Neural cell (in vitro differentiated cells): ENCODE data around the gene IMPA2. TPM values are rescaled to one million over a fixed set of nuclear protein-coding genes. Genes with fewer than 3 reads are reported as not detected.
"Not testable (repeated sequence)": the region's sequence is repeated elsewhere in the genome, so short reads cannot be mapped to it uniquely, and the experiment has no call there.

Experiments used
- H2AFZ ChIP-seq: fragments of 200-600, 300-800 bp; sonication (generic), shearing (Covaris generic); 2 replicates; pipeline ENCODE4 v1.6.0; 2014; ENCODE audit warnings: low read depth, mild to moderate bottlenecking, antibody characterized with exemption, low read length, moderate library complexity
- H3F3A ChIP-seq: fragments of 200-600 bp; shearing (Covaris generic); 2 replicates; pipeline ENCODE4 v1.6.1; 2016; ENCODE audit warnings: mild to moderate bottlenecking, moderate library complexity, mixed read lengths, antibody characterized with exemption, low read length; ENCODE audit not compliant: insufficient read depth, poor library complexity, severe bottlenecking
- H3K27ac ChIP-seq: fragments of 200-600, 300-800 bp; sonication (generic), shearing (Covaris generic); 2 replicates; pipeline ENCODE4 v1.5.1; 2014; ENCODE audit warnings: mild to moderate bottlenecking, low read length, moderate library complexity
- H3K27me3 ChIP-seq: fragments of 300-800, 200-600 bp; sonication (generic), shearing (Covaris generic); 2 replicates; pipeline ENCODE4 v1.6.0; 2014; ENCODE audit warnings: mild to moderate bottlenecking, low read depth, low read length, moderate library complexity; ENCODE audit not compliant: insufficient read depth
- H3K36me3 ChIP-seq: fragments of 300-800, 200-600 bp; sonication (generic), shearing (Covaris generic); 2 replicates; pipeline ENCODE4 v1.5.1; 2014; ENCODE audit warnings: mild to moderate bottlenecking, antibody characterized with exemption, low read length, moderate library complexity; ENCODE audit not compliant: insufficient read depth
- H3K4me2 ChIP-seq: fragments of 300-800, 200-600 bp; sonication (generic), shearing (Covaris generic); 2 replicates; pipeline ENCODE4 v1.6.0; 2014; ENCODE audit warnings: mild to moderate bottlenecking, low read length
- H3K4me3 ChIP-seq: fragments of 300-800, 200-600 bp; sonication (generic), shearing (Covaris generic); 2 replicates; pipeline ENCODE4 v1.5.1; 2014; ENCODE audit warnings: mild to moderate bottlenecking, low read length, moderate library complexity
- H3K79me2 ChIP-seq: fragments of 200-600 bp; shearing (Covaris generic); replicated peaks from 2 replicates; pipeline ENCODE4 v1.6.0; 2014; ENCODE audit warnings: mild to moderate bottlenecking, low read length, moderate library complexity; ENCODE audit not compliant: insufficient read depth
- H3K9ac ChIP-seq: fragments of 300-800, 200-600 bp; sonication (generic), shearing (Covaris generic); 2 replicates; pipeline ENCODE4 v1.6.1; 2016; ENCODE audit warnings: mild to moderate bottlenecking, low read length, mixed read lengths
- H3K9me2 ChIP-seq: fragments of 200-600 bp; shearing (Covaris generic); 2 replicates; pipeline ENCODE4 v1.6.1; 2016; ENCODE audit warnings: mild to moderate bottlenecking, low read length, mixed read lengths; ENCODE audit not compliant: insufficient read depth
- H3K9me3 ChIP-seq: fragments of 200-600, 300-800 bp; sonication (generic), shearing (Covaris generic); 2 replicates; pipeline ENCODE4 v1.6.1; 2016; ENCODE audit warnings: mild to moderate bottlenecking, mixed run types, low read length, moderate library complexity, mixed read lengths
- H4K20me1 ChIP-seq: fragments of 200-600 bp; shearing (Covaris generic); 2 replicates; pipeline ENCODE4 v1.6.1; 2016; ENCODE audit warnings: mild to moderate bottlenecking, mixed run types; ENCODE audit not compliant: insufficient read depth
- EP300 ChIP-seq: fragments of 450-650 bp; conservative IDR thresholded peaks from 2 replicates; pipeline ENCODE4 v1.6.1; 2014; ENCODE audit warnings: antibody characterized with exemption, mild to moderate bottlenecking, moderate library complexity; ENCODE audit not compliant: poor library complexity, severe bottlenecking
- EZH2 ChIP-seq: fragments of 200-600, 300-800 bp; shearing (Covaris generic), sonication (generic); IDR thresholded peaks from 2 replicates; pipeline ENCODE4 v1.6.1; 2014; ENCODE audit warnings: antibody characterized with exemption, low read length, borderline replicate concordance, mild to moderate bottlenecking; ENCODE audit not compliant: insufficient read depth, poor library complexity, severe bottlenecking
- MXI1 ChIP-seq: fragments of 450-650 bp; conservative IDR thresholded peaks from 2 replicates; pipeline ENCODE4 v1.6.1; 2014; ENCODE audit warnings: antibody characterized with exemption, mild to moderate bottlenecking; ENCODE audit not compliant: poor library complexity, severe bottlenecking
- POLR2AphosphoS5 ChIP-seq: IDR thresholded peaks from 2 replicates; pipeline ENCODE4 v1.6.1; 2012
- RAD21 ChIP-seq: fragments of 450-650 bp; conservative IDR thresholded peaks from 2 replicates; pipeline ENCODE4 v1.6.1; 2014; ENCODE audit warnings: antibody characterized with exemption, mild to moderate bottlenecking, moderate library complexity
- SMC3 ChIP-seq: fragments of 450-650 bp; conservative IDR thresholded peaks from 2 replicates; pipeline ENCODE4 v1.6.1; 2014; ENCODE audit warnings: antibody characterized with exemption, mild to moderate bottlenecking, moderate library complexity; ENCODE audit not compliant: poor library complexity
- TAF1 ChIP-seq: IDR thresholded peaks from 2 replicates; pipeline ENCODE4 v1.6.1; 2012; ENCODE audit warnings: low read depth
- polyA plus RNA-seq: library from polyadenylated mRNA; depleted of rRNA; stranded (reverse); fragments of >200 nt; gene quantifications from 2 replicates; pipeline ENCODE4 v1.2.3, GENCODE V29; 2014
- TF ChIP-seq, protein P1 (sequence below): fragments of 450-650 bp; IDR thresholded peaks from 2 replicates; pipeline ENCODE4 v1.5.1; 2014; ENCODE audit warnings: antibody characterized with exemption, mild to moderate bottlenecking, moderate library complexity; ENCODE audit not compliant: poor library complexity, severe bottlenecking
- TF ChIP-seq, protein P2 (sequence below): IDR thresholded peaks from 2 replicates; pipeline ENCODE4 v1.6.1; 2012; ENCODE audit warnings: borderline replicate concordance

IMPA2 gene
- polyA plus RNA-seq, 1 donor from 2014 or later: 2.7 TPM

DNA sequence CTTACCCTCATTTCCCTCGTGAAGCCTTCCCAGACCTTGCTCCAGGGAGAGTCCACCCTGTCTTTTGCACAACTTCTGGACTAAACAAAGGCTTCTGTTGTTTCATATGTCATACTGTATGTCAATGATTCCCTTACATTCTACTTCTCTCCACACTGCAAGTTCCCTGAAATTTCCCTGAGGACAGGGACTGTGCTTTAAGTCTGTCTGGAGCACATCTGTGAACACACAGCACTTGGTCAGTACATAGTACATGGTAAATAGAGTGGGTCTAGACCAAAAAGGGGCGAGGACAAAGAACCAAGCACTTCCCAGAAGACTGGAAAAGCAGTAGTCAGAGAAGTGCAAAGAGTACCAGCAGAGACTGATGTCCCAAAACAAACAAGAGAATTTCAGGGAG lies 23.7 kb upstream of the IMPA2 start:
- Histone ChIP-seq H3K4me3 (no peak overlapping the region), H3K4me2 (no peak overlapping the region), H3K27me3 (no peaks in the 10 kb centered on the region), H3K9ac (no peak overlapping the region), H2AFZ (no peak overlapping the region), H3K9me2 (no peaks in the 10 kb centered on the region), H3K27ac (no peak overlapping the region), H4K20me1 (no peaks in the 10 kb centered on the region), H3K9me3 (no peaks in the 10 kb centered on the region), H3K36me3 (no peaks in the 10 kb centered on the region), H3K79me2 (no peaks in the 10 kb centered on the region), H3F3A (no peaks in the 10 kb centered on the region)
- TF ChIP-seq MXI1: no peak
- TF ChIP-seq, protein P1, sequence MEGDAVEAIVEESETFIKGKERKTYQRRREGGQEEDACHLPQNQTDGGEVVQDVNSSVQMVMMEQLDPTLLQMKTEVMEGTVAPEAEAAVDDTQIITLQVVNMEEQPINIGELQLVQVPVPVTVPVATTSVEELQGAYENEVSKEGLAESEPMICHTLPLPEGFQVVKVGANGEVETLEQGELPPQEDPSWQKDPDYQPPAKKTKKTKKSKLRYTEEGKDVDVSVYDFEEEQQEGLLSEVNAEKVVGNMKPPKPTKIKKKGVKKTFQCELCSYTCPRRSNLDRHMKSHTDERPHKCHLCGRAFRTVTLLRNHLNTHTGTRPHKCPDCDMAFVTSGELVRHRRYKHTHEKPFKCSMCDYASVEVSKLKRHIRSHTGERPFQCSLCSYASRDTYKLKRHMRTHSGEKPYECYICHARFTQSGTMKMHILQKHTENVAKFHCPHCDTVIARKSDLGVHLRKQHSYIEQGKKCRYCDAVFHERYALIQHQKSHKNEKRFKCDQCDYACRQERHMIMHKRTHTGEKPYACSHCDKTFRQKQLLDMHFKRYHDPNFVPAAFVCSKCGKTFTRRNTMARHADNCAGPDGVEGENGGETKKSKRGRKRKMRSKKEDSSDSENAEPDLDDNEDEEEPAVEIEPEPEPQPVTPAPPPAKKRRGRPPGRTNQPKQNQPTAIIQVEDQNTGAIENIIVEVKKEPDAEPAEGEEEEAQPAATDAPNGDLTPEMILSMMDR: no peak
- TF ChIP-seq EZH2: no peak
- no peak for TF ChIP-seq SMC3
- no peak for TF ChIP-seq TAF1
- TF ChIP-seq EP300: no peak
- TF ChIP-seq RAD21: no peak
- TF ChIP-seq POLR2AphosphoS5: no peak
- TF ChIP-seq, protein P2, sequence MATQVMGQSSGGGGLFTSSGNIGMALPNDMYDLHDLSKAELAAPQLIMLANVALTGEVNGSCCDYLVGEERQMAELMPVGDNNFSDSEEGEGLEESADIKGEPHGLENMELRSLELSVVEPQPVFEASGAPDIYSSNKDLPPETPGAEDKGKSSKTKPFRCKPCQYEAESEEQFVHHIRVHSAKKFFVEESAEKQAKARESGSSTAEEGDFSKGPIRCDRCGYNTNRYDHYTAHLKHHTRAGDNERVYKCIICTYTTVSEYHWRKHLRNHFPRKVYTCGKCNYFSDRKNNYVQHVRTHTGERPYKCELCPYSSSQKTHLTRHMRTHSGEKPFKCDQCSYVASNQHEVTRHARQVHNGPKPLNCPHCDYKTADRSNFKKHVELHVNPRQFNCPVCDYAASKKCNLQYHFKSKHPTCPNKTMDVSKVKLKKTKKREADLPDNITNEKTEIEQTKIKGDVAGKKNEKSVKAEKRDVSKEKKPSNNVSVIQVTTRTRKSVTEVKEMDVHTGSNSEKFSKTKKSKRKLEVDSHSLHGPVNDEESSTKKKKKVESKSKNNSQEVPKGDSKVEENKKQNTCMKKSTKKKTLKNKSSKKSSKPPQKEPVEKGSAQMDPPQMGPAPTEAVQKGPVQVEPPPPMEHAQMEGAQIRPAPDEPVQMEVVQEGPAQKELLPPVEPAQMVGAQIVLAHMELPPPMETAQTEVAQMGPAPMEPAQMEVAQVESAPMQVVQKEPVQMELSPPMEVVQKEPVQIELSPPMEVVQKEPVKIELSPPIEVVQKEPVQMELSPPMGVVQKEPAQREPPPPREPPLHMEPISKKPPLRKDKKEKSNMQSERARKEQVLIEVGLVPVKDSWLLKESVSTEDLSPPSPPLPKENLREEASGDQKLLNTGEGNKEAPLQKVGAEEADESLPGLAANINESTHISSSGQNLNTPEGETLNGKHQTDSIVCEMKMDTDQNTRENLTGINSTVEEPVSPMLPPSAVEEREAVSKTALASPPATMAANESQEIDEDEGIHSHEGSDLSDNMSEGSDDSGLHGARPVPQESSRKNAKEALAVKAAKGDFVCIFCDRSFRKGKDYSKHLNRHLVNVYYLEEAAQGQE: no peak

DNA sequence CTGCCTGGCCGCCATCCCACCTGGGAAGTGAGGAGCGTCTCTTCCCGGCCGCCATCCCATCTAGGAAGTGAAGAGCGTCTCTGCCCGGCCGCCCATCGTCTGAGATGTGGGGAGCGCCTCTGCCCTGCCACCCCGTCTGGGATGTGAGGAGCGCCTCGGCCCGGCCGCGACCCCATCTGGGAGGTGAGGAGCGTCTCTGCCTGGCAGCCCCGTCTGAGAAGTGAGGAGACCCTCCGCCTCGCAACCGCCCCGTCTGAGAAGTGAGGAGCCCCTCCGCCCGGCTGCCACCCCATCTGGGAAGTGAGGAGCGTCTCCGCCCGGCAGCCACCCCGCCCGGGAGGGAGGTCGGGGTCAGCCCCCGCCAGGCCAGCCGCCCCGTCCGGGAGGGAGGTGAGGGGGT lies 21.7 kb upstream of the IMPA2 start:
- not testable (repeated sequence) for H3K4me3 ChIP-seq, H3K9me3 ChIP-seq, H3K9me2 ChIP-seq, H3K27me3 ChIP-seq, H3K79me2 ChIP-seq, H2AFZ ChIP-seq, H3K4me2 ChIP-seq, H3K27ac ChIP-seq, H4K20me1 ChIP-seq, H3F3A ChIP-seq, H3K9ac ChIP-seq, H3K36me3 ChIP-seq

DNA sequence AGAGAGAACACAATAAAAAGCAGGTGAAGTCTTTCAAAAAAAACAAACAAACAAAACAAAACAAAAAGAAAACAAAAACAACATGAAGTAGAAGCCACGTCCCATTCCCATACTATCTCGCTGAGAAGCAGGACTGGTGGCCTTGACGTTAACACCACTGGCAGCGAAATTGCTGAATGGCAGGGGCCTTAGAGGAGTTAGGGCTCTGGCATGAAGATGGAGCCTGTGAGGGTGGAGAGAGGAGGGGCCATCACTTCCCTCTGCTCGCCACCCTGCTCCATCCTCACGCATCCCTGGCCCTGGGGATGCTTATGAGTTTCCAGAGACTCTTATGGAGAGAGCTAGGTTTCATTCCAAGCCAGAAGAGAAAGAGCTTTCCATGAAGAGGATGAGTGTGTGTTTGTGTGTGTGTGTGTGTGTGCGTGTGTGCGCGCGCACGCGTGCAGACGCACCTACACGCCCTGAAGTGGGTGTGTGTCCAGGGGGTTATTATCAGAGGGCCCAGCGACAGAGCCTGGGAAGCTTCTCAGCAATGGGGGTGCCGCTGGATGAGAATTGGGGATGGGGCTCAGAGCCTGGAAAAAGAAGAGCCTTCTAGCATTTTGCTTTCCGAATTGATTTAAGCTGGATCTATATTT lies 20.4 kb upstream of the IMPA2 start:
- TF ChIP-seq POLR2AphosphoS5 (no peak), EZH2 (no peak)
- H2AFZ ChIP-seq: no peak overlapping the region

More for the DNA sequence above, 20.4 kb upstream of the IMPA2 start:
- no peaks in the 10 kb centered on the region for H3K27me3 ChIP-seq
- no peaks in the 10 kb centered on the region for H3K9me2 ChIP-seq
- H3K4me2 ChIP-seq: no peak overlapping the region
- H3K79me2 ChIP-seq: no peaks in the 10 kb centered on the region
- H3F3A ChIP-seq: no peaks in the 10 kb centered on the region
- no peaks in the 10 kb centered on the region for H4K20me1 ChIP-seq
- H3K36me3 ChIP-seq: no peaks in the 10 kb centered on the region
- no peak overlapping the region for H3K27ac ChIP-seq
- no peak overlapping the region for H3K4me3 ChIP-seq
- no peaks in the 10 kb centered on the region for H3K9me3 ChIP-seq
- no peak overlapping the region for H3K9ac ChIP-seq
